ENCODE data around the gene ZNF521.

- no peak for TF ChIP-seq CTCF (IDR thresholded peaks at IDR 0.05)
- TF ChIP-seq POLR2AphosphoS5 (IDR thresholded peaks at IDR 0.05) = no peak
- TF ChIP-seq POLR2A (IDR thresholded peaks at IDR 0.05) = no peak
Measured at GRCh38 chr18:25016666-25017065, 335.3 kb downstream of the ZNF521 start.
